Ovary (tissue), 9 donors: ENCODE data around the gene LMF1. TPM values are rescaled to one million over a fixed set of nuclear protein-coding genes. Genes with fewer than 3 reads are reported as not detected.
A peak's percentile ranks its signal among the peaks of the same experiment; 100 is the strongest.

Source experiments
- DNase-seq, 5 donors: peaks; one replicate each; pipeline ENCODE4 v3.0.0-alpha.2; 2019 to 2020
- H3K27ac ChIP-seq, 2 donors: fragments of 200-600 bp; one replicate each; pipeline versions ENCODE4 v1.5.1 to v1.8.0; 2019 to 2022
- H3K27me3 ChIP-seq: fragments of 200-600 bp; one replicate; pipeline ENCODE4 v1.8.0; 2022
- H3K36me3 ChIP-seq: fragments of 200-600 bp; sonication (generic); one replicate; pipeline ENCODE4 v1.5.1; 2019
- H3K4me1 ChIP-seq: one replicate; pipeline ENCODE4 v1.8.1; 2013; ENCODE audit warnings: mild to moderate bottlenecking, moderate library complexity; ENCODE audit not compliant: insufficient read depth
- H3K4me3 ChIP-seq: fragments of 200-600 bp; sonication (generic); one replicate; pipeline ENCODE4 v1.5.1; 2017
- H3K9me3 ChIP-seq, 2 donors: fragments of 200-600 bp in 1 of 2; sonication (generic) in 1 of 2; one replicate each; pipeline versions ENCODE4 v1.5.1 to v1.8.1; 2013 to 2019; ENCODE audit warnings: mild to moderate bottlenecking in 1 of 2, moderate library complexity in 1 of 2
- CTCF ChIP-seq, 3 donors: fragments of 450-650 bp in 2 of 3; fragments of 200-600 bp in 1 of 3; IDR thresholded peaks; one replicate each; pipeline versions ENCODE4 v1.5.1 to v1.8.0; 2016 to 2022; ENCODE audit warnings: antibody characterized with exemption in 3 of 3, mild to moderate bottlenecking in 1 of 3
- EP300 ChIP-seq: sonication (generic); formaldehyde crosslinking; IDR thresholded peaks from one replicate; pipeline ENCODE4 v1.6.1; 2017; ENCODE audit warnings: antibody characterized with exemption
- POLR2A ChIP-seq: fragments of 450-650 bp; IDR thresholded peaks from one replicate; pipeline ENCODE4 v1.6.1; 2017; ENCODE audit warnings: antibody characterized with exemption, mild to moderate bottlenecking, moderate library complexity
- WGBS, 3 donors: extraction: QIAGEN DNeasy Blood & Tissue Kit in 1 of 3; methylation state at CpG; one replicate each; pipeline versions ENCODE4 v1.1.5 to v1.1.7; 2013 to 2017; 5-methylcytosine and 5-hydroxymethylcytosine counted together
- intact Hi-C, 4 donors: fragments of 100-400 bp; cut with DNase I; formaldehyde crosslinking; loops; one replicate each; pipeline versions ENCODE4 v1.11.0 to v1.15.1; 2022 to 2023
- polyA plus RNA-seq, 2 donors: library from polyadenylated mRNA; stranded (reverse); fragments of 200-250 nt in 1 of 2; fragments of 350-450 nt in 1 of 2; fragmentation: Illumina TruSeq in 1 of 2; extraction: RNeasy Lipid Tissue Mini Kit (QIAGEN cat#74804) in 1 of 2; gene quantifications; one replicate each; pipeline ENCODE4 v1.2.3, GENCODE V29; 2013 to 2014
- total RNA-seq, 7 donors: library from RNA; depleted of rRNA in 2 of 7; stranded (reverse); fragments of >200 nt in 2 of 7; fragmentation: NEBNext Ultra II Directional in 3 of 7; extraction: Animal tissue kit (Norgen Biotek cat#: 25700) in 3 of 7; gene quantifications; one replicate each; pipeline versions ENCODE4 v1.1.0 to v1.2.4, GENCODE V29; 2016 to 2023
- donor health status: DM: no; HTN: no; CAD: no; lungs with moderate emphysema.
- donor health status: DM: no; HTN: no; CAD: no.
- donor health status: Bipolar disorder and iron deficiency.
- donor health status: DM: yes; HTN: yes; CAD: no.
- donor health status: DM: no; HTN: no; CAD: no.
- donor health status: DM: yes; HTN: yes; CAD: no.

Gene LMF1
- total and polyA plus RNA-seq, 9 donors: 7.8 to 31.9 (median 23.6) TPM

- WGBS, 3 donors: 91 to 94% (median 93%) methylated on average over 30 to 31 of the region's 31 CpGs
- Histone ChIP-seq H3K4me1 (no peaks in the 10 kb centered on the region), H3K27me3 (no peaks in the 10 kb centered on the region), H3K36me3 (no peaks in the 10 kb centered on the region), H3K4me3 (no peak overlapping the region), H3K27ac (no peak overlapping the region), H3K9me3 (no peaks in the 10 kb centered on the region)
- peak in 1 of 5 donors; percentile 3 for DNase-seq
- TF ChIP-seq CTCF (IDR thresholded peaks at IDR 0.05) (no peak), POLR2A (no peak), EP300 (no peak)
- intact Hi-C loops: no loop called here
Observed at GRCh38 chr16:870856-871561, 99.8 kb downstream of the LMF1 start.

GRCh38 chr16:869823-870641, 100.8 kb downstream of the LMF1 start:
- Histone ChIP-seq H3K4me3 (no peak overlapping the region), H3K36me3 (no peaks in the 10 kb centered on the region), H3K27me3 (no peaks in the 10 kb centered on the region), H3K27ac (no peak overlapping the region), H3K4me1 (no peaks in the 10 kb centered on the region), H3K9me3 (no peaks in the 10 kb centered on the region)
- intact Hi-C loops: no loop called here
- 92 to 98% (median 98%) methylated on average over 15 to 32 of the region's 32 CpGs for WGBS, 3 donors
- no peak for TF ChIP-seq POLR2A
- no peak for TF ChIP-seq EP300
- no peak for TF ChIP-seq CTCF (IDR thresholded peaks at IDR 0.05)
- DNase-seq: peak in 1 of 5 donors; percentile 13

GRCh38 chr16:868846-869822, 101.7 kb downstream of the LMF1 start:
- Histone ChIP-seq H3K27me3 (no peaks in the 10 kb centered on the region), H3K9me3 (no peaks in the 10 kb centered on the region), H3K4me1 (no peaks in the 10 kb centered on the region), H3K4me3 (no peak overlapping the region), H3K27ac (no peak overlapping the region), H3K36me3 (no peaks in the 10 kb centered on the region)
- no peak for TF ChIP-seq CTCF (IDR thresholded peaks at IDR 0.05)
- no peak for TF ChIP-seq POLR2A
- no peak for TF ChIP-seq EP300
- intact Hi-C loops: no loop called here
- peak in 1 of 5 donors; percentile 8 for DNase-seq
- WGBS, 3 donors: 92 to 95% (median 92%) methylated on average over 37 of the region's 37 CpGs

- no peak overlapping the region for H3K4me3 ChIP-seq
- H3K36me3 ChIP-seq: no peaks in the 10 kb centered on the region
- intact Hi-C loops: no loop called here
- TF ChIP-seq EP300 (no peak), CTCF (IDR thresholded peaks at IDR 0.05) (no peak)
- H3K9me3 ChIP-seq: no peaks in the 10 kb centered on the region
- peak in 1 of 5 donors; percentile 8 for DNase-seq
- H3K27ac ChIP-seq: no peak overlapping the region
- 88 to 92% (median 89%) methylated on average over 6 of the region's 6 CpGs for WGBS, 3 donors
- no peaks in the 10 kb centered on the region for H3K4me1 ChIP-seq
- no peaks in the 10 kb centered on the region for H3K27me3 ChIP-seq
Observed at GRCh38 chr16:868386-868755, 102.4 kb downstream of the LMF1 start.
